PFSK-1 (cell line): Measurements from ENCODE around the gene CHST11.

Experiments used
- FOXP2 ChIP-seq: optimal IDR thresholded peaks from 2 replicates; pipeline ENCODE3; 2011; ENCODE audit warnings: borderline replicate concordance, control low read depth, inconsistent platforms; ENCODE audit not compliant: insufficient read depth; ENCODE audit errors: extremely low read length, extremely low read depth
- POLR2AphosphoS5 ChIP-seq: IDR thresholded peaks from 2 replicates; pipeline ENCODE4 v1.6.1; 2012; ENCODE audit warnings: low read depth, mild to moderate bottlenecking, control low read depth, low read length, moderate library complexity
- SIN3A ChIP-seq: IDR thresholded peaks from 2 replicates; pipeline ENCODE4 v1.6.1; 2012; ENCODE audit warnings: mild to moderate bottlenecking, low read length, moderate library complexity, borderline replicate concordance; ENCODE audit not compliant: insufficient read depth
- TAF1 ChIP-seq: IDR thresholded peaks from 2 replicates; pipeline ENCODE4 v1.6.1; 2012; ENCODE audit warnings: low read length, control low read depth, borderline replicate concordance; ENCODE audit not compliant: insufficient read depth
- TF ChIP-seq, protein P1 (sequence below), 2 experiments: IDR thresholded peaks; 2 replicates each; pipeline versions ENCODE4 v1.6.1 to v1.8.0; 2011 to 2012; ENCODE audit warnings: low read depth in 2 of 2, low read length in 2 of 2, control low read depth in 1 of 2, inconsistent platforms in 1 of 2, mild to moderate bottlenecking in 1 of 2, moderate library complexity in 1 of 2; ENCODE audit not compliant: insufficient read depth in 1 of 2

Gene CHST11

DNA sequence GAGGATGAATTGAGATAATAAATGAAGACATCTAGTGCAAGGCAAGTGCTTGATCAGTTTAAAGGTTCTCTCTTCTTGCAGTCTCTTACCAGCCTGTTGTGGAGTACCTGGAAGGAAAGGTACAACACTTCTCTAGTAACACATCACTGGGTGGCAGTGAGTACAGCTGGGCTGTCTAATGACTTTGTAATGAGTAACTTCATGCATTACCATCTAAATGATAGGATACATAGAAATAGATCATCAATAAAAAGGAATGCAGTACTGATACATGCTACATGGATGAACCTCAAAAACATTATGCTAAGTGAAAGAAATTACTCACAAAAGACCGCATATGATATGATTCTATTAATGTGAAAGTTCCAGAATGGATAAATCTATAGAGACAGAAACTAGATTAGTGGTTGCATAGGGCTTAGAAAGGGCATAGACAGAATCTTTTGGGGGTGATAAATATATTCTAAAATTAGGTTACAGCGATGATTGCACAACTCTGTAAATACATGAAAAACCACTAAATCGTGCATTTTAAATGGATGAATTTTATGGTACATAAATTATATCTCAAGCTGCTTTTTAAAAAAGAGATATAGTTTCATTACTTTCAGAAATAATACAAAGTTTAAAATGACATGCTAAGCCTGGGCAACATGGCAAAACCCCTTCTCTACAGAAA lies 224.4 kb downstream of the CHST11 start:
- TF ChIP-seq, protein P1, sequence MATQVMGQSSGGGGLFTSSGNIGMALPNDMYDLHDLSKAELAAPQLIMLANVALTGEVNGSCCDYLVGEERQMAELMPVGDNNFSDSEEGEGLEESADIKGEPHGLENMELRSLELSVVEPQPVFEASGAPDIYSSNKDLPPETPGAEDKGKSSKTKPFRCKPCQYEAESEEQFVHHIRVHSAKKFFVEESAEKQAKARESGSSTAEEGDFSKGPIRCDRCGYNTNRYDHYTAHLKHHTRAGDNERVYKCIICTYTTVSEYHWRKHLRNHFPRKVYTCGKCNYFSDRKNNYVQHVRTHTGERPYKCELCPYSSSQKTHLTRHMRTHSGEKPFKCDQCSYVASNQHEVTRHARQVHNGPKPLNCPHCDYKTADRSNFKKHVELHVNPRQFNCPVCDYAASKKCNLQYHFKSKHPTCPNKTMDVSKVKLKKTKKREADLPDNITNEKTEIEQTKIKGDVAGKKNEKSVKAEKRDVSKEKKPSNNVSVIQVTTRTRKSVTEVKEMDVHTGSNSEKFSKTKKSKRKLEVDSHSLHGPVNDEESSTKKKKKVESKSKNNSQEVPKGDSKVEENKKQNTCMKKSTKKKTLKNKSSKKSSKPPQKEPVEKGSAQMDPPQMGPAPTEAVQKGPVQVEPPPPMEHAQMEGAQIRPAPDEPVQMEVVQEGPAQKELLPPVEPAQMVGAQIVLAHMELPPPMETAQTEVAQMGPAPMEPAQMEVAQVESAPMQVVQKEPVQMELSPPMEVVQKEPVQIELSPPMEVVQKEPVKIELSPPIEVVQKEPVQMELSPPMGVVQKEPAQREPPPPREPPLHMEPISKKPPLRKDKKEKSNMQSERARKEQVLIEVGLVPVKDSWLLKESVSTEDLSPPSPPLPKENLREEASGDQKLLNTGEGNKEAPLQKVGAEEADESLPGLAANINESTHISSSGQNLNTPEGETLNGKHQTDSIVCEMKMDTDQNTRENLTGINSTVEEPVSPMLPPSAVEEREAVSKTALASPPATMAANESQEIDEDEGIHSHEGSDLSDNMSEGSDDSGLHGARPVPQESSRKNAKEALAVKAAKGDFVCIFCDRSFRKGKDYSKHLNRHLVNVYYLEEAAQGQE (IDR thresholded peaks at IDR 0.05; ENCODE audit: insufficient read depth in 1 of 2, low read depth in 2 of 2, low read length in 2 of 2), result no peak
- TF ChIP-seq TAF1 (no peak), POLR2AphosphoS5 (no peak), SIN3A (no peak), FOXP2 (no peak)

DNA sequence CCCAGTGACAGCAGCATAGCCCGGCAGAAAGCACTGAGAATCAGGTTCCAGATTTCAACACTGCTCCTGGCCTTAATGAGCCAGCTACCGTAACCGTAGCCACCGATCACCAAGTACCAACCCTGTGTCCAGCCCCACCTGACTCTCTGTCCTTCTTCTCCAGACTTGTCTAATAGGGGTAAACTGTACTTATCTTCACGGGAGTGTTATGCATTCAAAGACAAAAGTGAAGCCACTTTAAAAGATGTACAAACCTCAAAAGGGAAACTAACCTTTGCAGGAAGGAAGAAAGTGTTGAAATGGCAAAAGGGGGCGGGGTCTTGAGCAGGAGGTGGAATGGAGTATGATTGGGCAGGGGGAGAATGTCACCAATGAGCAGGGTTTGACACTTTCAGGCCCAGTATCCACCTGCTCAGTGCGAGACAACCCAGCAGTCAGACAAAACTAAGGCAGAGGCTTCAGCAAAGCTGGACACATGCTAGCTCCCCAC lies 226.1 kb downstream of the CHST11 start:
- TF ChIP-seq SIN3A (no peak), POLR2AphosphoS5 (no peak), FOXP2 (no peak), TAF1 (no peak)
- TF ChIP-seq, protein P1 (IDR thresholded peaks at IDR 0.05; ENCODE audit: insufficient read depth in 1 of 2, low read depth in 2 of 2, low read length in 2 of 2), result no peak

DNA sequence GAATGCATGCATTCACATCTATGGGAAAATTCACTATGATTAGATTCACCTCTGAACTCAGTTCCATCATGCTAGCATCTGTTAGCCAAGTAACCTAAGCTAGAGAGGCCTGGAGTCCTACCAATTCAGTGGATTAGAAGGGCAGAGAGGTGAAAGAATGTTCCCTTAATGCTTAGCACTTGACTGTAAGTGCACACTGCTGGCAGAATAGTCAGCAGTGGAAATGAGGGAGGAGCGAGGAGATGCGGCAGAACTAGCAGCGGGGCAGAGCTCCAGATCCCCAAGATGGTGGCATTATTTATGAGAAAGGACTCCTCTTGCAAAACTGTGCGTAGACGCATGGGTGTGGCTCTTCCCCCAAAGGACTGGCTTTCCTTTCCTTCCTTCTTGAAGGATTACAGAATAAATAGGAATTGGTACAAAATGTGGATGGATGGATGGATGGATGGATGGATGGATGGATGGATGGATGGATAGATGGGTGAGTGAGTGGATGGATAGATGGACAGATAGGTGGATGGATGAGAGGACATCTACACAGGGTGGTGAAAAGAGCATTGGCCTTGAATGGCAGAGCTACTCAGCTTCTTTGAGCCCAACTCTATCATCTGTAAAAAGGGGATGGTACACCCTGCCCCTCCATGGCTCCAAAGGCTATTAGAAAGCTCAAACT lies 227.2 kb downstream of the CHST11 start:
- TF ChIP-seq FOXP2, result no peak

DNA sequence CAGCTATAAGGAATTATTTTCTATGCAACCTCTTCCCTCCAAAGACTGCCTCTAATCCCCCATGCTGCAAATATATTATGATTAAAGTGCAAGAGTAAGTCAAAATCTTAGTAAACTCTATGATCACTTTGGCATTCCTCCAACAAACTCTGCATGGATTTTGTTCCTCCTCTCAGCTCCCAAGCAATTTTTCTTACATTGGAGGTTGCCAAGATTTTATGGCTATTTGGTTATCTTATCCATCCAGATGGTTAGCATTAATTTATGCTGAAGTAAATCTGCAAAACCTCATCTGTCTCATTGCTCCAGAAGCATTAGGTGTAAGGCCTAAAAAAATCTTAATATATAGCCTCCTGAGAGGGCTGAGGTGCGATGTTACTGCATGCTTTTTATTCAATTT lies 228.1 kb downstream of the CHST11 start:
- TF ChIP-seq POLR2AphosphoS5, result no peak
- no peak for TF ChIP-seq SIN3A
- TF ChIP-seq TAF1, result no peak
- TF ChIP-seq FOXP2, result no peak
- TF ChIP-seq, protein P1 (IDR thresholded peaks at IDR 0.05; ENCODE audit: insufficient read depth in 1 of 2, low read depth in 2 of 2, low read length in 2 of 2), result no peak

DNA sequence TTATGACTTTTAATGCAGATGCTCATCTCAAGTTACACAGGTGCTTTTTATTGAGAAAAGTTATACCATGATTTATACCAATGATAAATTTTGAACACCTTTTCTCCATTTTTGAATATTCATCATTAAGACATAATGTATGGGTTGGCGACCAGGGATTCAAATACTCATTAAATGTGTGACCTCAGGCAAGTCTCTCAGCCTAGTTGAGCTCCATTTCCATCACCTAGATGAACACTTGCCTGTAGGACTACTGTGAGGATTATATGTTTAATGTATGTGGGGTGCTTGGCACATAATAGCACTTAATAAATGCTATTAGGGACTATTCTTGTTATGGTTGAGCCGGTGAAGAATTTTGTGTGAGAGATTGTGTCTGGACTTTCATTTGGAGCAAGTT lies 228.6 kb downstream of the CHST11 start:
- no peak for TF ChIP-seq POLR2AphosphoS5
- TF ChIP-seq, protein P1 (IDR thresholded peaks at IDR 0.05; ENCODE audit: insufficient read depth in 1 of 2, low read depth in 2 of 2, low read length in 2 of 2), result no peak
- no peak for TF ChIP-seq SIN3A
- no peak for TF ChIP-seq TAF1
- no peak for TF ChIP-seq FOXP2
